Neural crest cell (in vitro differentiated cells): Measurements from ENCODE around the gene SNRNP35. TPM values are rescaled to one million over a fixed set of nuclear protein-coding genes. Genes with fewer than 3 reads are reported as not detected.

Source experiments
- DNase-seq: peaks from one replicate; pipeline ENCODE4 v3.0.0; 2021; ENCODE audit warnings: low read depth, mixed read lengths, low spot score
- H3K27ac Mint-ChIP-seq: one replicate; pipeline ENCODE4 v1.8.0; 2021; ENCODE audit warnings: mild to moderate bottlenecking, mixed read lengths; ENCODE audit not compliant: unreplicated experiment
- H3K27me3 Mint-ChIP-seq: 2 replicates; pipeline ENCODE4 v1.8.0; 2021; ENCODE audit warnings: low read depth, mild to moderate bottlenecking, mixed read lengths
- H3K36me3 Mint-ChIP-seq: 2 replicates; pipeline ENCODE4 v1.8.0; 2021; ENCODE audit warnings: low read depth, mild to moderate bottlenecking, mixed read lengths
- H3K4me1 Mint-ChIP-seq: 2 replicates; pipeline ENCODE4 v1.8.0; 2021; ENCODE audit warnings: mixed read lengths
- H3K4me3 Mint-ChIP-seq: one replicate; pipeline ENCODE4 v1.8.0; 2021; ENCODE audit warnings: mild to moderate bottlenecking, mixed read lengths
- H3K9me3 Mint-ChIP-seq: 2 replicates; pipeline ENCODE4 v1.8.0; 2021; ENCODE audit warnings: mixed read lengths
- CTCF ChIP-seq: fragments of 200-600 bp; sonication (generic); conservative IDR thresholded peaks from 2 replicates; pipeline ENCODE4 v1.5.0; 2021; ENCODE audit warnings: antibody characterized with exemption, mild to moderate bottlenecking
- total RNA-seq: library from RNA; stranded (reverse); gene quantifications from 2 replicates; pipeline ENCODE4 v1.2.1, GENCODE V29; 2021

Gene SNRNP35
- total RNA-seq, 1 donor from 2014 or later: 25.1 TPM

DNA sequence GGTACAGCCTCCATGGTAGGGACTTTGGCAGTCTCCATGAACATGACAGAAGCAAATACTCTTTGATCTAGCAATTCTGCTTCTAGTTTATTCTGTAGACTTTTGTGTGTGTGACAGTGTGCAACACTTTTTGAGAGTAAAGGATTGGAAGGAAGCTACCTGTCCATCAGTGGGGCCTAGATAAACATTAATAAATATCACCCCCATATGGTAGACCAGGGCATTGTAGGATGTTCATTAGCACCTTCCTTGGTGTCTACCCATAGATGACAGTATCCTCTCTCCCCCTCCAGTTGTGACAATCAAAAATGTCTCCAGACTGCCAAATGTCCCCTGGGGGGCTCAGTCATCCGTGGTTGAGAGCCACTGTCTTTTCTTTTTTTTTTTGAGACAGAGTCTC, 10.8 kb downstream of the SNRNP35 start:
- no peak for TF ChIP-seq CTCF
- H3K9me3 Mint-ChIP-seq: no peaks in the 10 kb centered on the region
- no peaks in the 10 kb centered on the region for H3K27me3 Mint-ChIP-seq
- no peak for DNase-seq
- H3K36me3 Mint-ChIP-seq: no peaks in the 10 kb centered on the region
- no peak overlapping the region for H3K4me3 Mint-ChIP-seq
- H3K27ac Mint-ChIP-seq: no peak overlapping the region
- no peaks in the 10 kb centered on the region for H3K4me1 Mint-ChIP-seq

DNA sequence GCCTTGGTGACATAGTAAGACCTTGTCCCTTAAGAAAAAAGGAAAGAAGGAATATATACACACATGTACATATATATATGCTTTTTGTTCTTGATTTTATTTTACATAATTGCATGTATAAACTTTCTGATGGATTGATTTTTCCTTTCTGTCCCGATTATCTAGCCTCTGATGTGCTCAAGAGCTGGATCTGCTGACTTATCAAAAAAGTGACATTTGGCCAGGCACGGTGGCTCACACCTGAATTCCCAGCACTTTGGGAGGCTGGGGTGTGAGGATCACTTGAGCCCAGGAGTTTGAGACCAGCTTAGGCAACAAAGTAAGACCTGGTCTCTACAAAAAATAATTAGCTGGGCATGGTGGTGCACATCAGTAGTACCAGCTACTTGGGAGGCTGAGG, 12.0 kb downstream of the SNRNP35 start:
- DNase-seq: no peak
- no peak overlapping the region for H3K4me3 Mint-ChIP-seq
- no peaks in the 10 kb centered on the region for H3K9me3 Mint-ChIP-seq
- no peaks in the 10 kb centered on the region for H3K36me3 Mint-ChIP-seq
- no peaks in the 10 kb centered on the region for H3K4me1 Mint-ChIP-seq
- H3K27ac Mint-ChIP-seq: no peak overlapping the region
- no peak for TF ChIP-seq CTCF
- no peaks in the 10 kb centered on the region for H3K27me3 Mint-ChIP-seq

DNA sequence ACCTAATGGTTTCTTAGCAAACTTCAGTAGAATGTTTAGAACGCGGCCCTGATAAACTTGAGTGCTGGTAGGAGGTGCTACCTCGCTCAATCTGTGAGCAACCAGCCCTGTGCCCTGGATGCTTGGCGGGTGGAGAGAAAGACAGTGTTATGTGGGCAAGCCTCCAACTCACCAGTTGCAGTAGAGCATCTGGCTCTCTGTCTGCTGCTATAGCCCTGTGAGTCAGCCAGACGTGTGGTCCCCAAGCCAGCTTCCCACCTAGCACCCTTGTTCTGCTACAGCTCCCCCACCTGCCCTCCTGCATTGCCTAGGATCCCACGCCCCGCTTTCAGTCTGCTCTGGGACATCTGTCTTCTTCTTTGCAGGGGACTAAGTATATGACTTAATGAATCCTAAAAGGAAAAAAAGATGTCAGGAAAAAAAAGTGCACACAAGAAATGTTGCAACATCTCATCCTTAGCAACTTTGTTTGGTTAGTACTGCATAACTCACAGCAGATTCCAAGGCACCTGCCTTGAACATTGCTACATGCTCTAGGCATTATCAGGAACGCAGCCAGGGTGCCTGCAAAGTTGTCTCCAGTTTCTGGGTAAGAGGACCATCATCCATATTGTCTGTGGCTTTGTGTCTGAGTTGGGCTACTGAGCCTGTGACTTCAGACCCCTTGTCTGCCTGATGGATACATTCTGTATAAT, 13.6 kb downstream of the SNRNP35 start:
- no peaks in the 10 kb centered on the region for H3K9me3 Mint-ChIP-seq
- H3K27ac Mint-ChIP-seq: no peak overlapping the region
- H3K4me1 Mint-ChIP-seq: peaks cover 2% of the 10 kb centered on the region

GRCh38 chr12:123472438-123472849, 14.5 kb downstream of the SNRNP35 start:
- H3K36me3 Mint-ChIP-seq: peaks cover 3% of the 10 kb centered on the region
- H3K9me3 Mint-ChIP-seq: no peaks in the 10 kb centered on the region
- TF ChIP-seq CTCF: no peak
- no peak overlapping the region for H3K27ac Mint-ChIP-seq
- no peak overlapping the region for H3K4me3 Mint-ChIP-seq
- H3K4me1 Mint-ChIP-seq: peaks cover 4% of the 10 kb centered on the region
- DNase-seq: no peak
- H3K27me3 Mint-ChIP-seq: no peaks in the 10 kb centered on the region

More for the DNA sequence above, 13.6 kb downstream of the SNRNP35 start:
- H3K4me3 Mint-ChIP-seq: no peak overlapping the region
- no peaks in the 10 kb centered on the region for H3K27me3 Mint-ChIP-seq
- no peak for DNase-seq
- H3K36me3 Mint-ChIP-seq: peaks cover 3% of the 10 kb centered on the region
- TF ChIP-seq CTCF: no peak

- no peak for DNase-seq
- peak overlapping the region; percentile 37 for H3K27ac Mint-ChIP-seq
- H3K4me3 Mint-ChIP-seq: no peak overlapping the region
- peaks cover 4% of the 10 kb centered on the region for H3K4me1 Mint-ChIP-seq
- H3K27me3 Mint-ChIP-seq: no peaks in the 10 kb centered on the region
- peaks cover 3% of the 10 kb centered on the region for H3K36me3 Mint-ChIP-seq
- no peak for TF ChIP-seq CTCF
- no peaks in the 10 kb centered on the region for H3K9me3 Mint-ChIP-seq
These were observed 16.7 kb downstream of the SNRNP35 start for GRCh38 chr12:123474485-123475245.
